ENCODE data around the gene KLHL26. TPM values are rescaled to one million over a fixed set of nuclear protein-coding genes. Genes with fewer than 3 reads are reported as not detected.

KLHL26 gene
- total and polyA plus RNA-seq, 2 of the 4 experiments (the other 2 are of a cell fraction), result 2.2 to 4.7 TPM

DNA sequence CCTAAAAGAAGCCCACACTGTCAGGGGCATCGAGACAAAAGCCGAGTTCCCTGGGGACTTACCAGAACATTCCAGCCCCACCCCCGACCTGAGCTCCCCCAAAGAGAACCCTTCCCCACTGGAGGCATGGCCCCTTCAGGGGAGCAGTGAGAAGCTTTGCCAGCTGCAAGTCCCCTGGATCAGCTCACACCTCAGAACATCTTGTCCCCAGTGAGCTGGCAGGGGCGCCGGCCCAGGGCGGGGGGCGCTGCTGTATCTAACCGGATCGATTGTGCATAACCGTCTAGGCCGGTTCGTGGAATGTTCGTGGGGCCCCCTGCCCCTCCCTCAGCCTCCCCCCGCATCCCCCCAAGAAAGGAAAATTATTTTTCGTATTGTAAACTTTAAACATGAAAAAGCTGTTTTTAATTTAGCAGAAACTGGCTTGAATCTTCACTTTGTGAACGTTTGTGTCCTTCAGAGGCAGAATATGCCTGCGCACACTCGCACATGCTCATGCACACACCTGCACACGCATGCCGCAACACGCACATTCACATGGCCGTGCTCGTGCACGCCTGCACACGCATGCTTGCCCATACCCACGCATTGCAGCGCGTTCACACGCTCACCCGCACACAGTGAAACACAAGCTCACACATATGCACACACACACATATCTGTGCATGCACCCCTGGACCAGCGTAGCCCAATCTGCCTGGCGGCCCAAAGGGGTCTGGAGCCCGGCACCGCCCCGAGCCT, 34.6 kb downstream of the KLHL26 start:
- BruUV-seq (replicated peaks), result no TSS peak
- intact Hi-C loops (cut with micrococcal nuclease) (loop anchor here (1.0 to 10.0 kb wide), 3 partner anchors 77 to 217 kb away; no protein-coding TSS in a partner anchor), dilution Hi-C loops (cut with HindIII; ENCODE audit: low sequenced_read_pairs, unreplicated experiment) (no loop called here)

More for the DNA sequence above, 34.6 kb downstream of the KLHL26 start:
- Histone ChIP-seq H4K20me1 (ENCODE audit: insufficient read depth, low read length) (peaks cover 3% of the 10 kb centered on the region; the same call in 1 of the 2 replicates), H3K18ac (ENCODE audit: low read depth, low read length) (no peak overlapping the region), H3K23ac (ENCODE audit: low read depth, low read length) (no peak overlapping the region), H3K9me1 (ENCODE audit: insufficient read depth, low read length) (no peaks in the 10 kb centered on the region), H2BK5ac (ENCODE audit: low read depth, low read length, poor library complexity, severe bottlenecking) (no peak overlapping the region), H3K4me1 (ENCODE audit: control insufficient read depth, insufficient read depth, low read length) (peaks cover 13% of the 10 kb centered on the region), H3K36me3 (ENCODE audit: control insufficient read depth, insufficient read depth, low read length) (peaks cover 17% of the 10 kb centered on the region), H3K79me1 (ENCODE audit: low read depth in 1 of 2, low read length in 2 of 2) (peaks cover 0 to 5% of the 10 kb centered on the region in 2 experiments; a peak in 2 of 4 replicates), H3K14ac (replicated peaks; ENCODE audit: low read depth, low read length) (no peak overlapping the region), H2AK9ac (replicated peaks; ENCODE audit: low read depth, low read length, poor library complexity) (no peak overlapping the region), H2AK5ac (ENCODE audit: low read depth, low read length) (no peak overlapping the region), H3K4me2 (ENCODE audit: low read depth, low read length) (no peak overlapping the region), H2AFZ (replicated peaks; ENCODE audit: low read length, poor library complexity) (no peak overlapping the region), H3K27me3 (ENCODE audit: control insufficient read depth, insufficient read depth, low read length) (no peaks in the 10 kb centered on the region), H2BK15ac (ENCODE audit: low read depth, low read length) (no peak overlapping the region), H3K9me3 (ENCODE audit: control insufficient read depth, insufficient read depth, low read length) (0 out of 2 replicates have a peak, but pooled peaks cover 2% of the 10 kb centered on the region), H2BK120ac (ENCODE audit: low read depth, low read length) (no peak overlapping the region), H4K8ac (ENCODE audit: low read depth in 2 of 2, low read length in 2 of 2) (no peak overlapping the region), H3K4me3 (ENCODE audit: insufficient read depth, low read depth, low read length) (no peak overlapping the region), H4K91ac (ENCODE audit: insufficient read depth, low read depth, low read length) (no peak overlapping the region), H3K4ac (ENCODE audit: low read depth, low read length) (no peak overlapping the region; the same call in 1 of the 2 replicates), H3K27ac (ENCODE audit: insufficient read depth, low read length) (no peak overlapping the region), H3K56ac (ENCODE audit: extremely low read depth, insufficient read depth, low read length) (no peak overlapping the region), H2BK20ac (ENCODE audit: low read depth, low read length) (no peak overlapping the region), H3K9ac (ENCODE audit: low read depth, low read length) (no peak overlapping the region), H4K5ac (ENCODE audit: low read depth, low read length) (no peak overlapping the region)
- in situ Hi-C loops (cut with MboI; ENCODE audit: low sequenced_read_pairs), result no loop called here
- POLR2A ChIA-PET (ENCODE audit: unreplicated experiment), result no interaction called here
- CTCF ChIA-PET, result no interaction called here
- DNase-seq (no peak), ATAC-seq (ENCODE audit: low read depth) (no peak)
- no peak for TF ChIP-seq MXI1 (IDR thresholded peaks at IDR 0.05; ENCODE audit: borderline replicate concordance, low read depth, low read length)
- TF ChIP-seq BHLHE40 (IDR thresholded peaks at IDR 0.05; ENCODE audit: low read depth, low read length), result no peak
- no peak for TF ChIP-seq SMC3 (IDR thresholded peaks at IDR 0.05; ENCODE audit: low read depth, low read length)
- TF ChIP-seq CEBPB (IDR thresholded peaks at IDR 0.05; ENCODE audit: low read depth, low read length), result no peak
- TF ChIP-seq, protein P1, sequence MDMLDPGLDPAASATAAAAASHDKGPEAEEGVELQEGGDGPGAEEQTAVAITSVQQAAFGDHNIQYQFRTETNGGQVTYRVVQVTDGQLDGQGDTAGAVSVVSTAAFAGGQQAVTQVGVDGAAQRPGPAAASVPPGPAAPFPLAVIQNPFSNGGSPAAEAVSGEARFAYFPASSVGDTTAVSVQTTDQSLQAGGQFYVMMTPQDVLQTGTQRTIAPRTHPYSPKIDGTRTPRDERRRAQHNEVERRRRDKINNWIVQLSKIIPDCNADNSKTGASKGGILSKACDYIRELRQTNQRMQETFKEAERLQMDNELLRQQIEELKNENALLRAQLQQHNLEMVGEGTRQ (IDR thresholded peaks at IDR 0.05; ENCODE audit: low read depth, low read length), result no peak
- WGBS, 2 experiments (ENCODE audit: extremely low coverage in 2 of 2, insufficient read length in 1 of 2), result 86% methylated on average over 19 of the region's 35 CpGs; no CpG with 5 or more reads in 1 of the 2 experiments

All from IMR-90 (cell line).